Left ventricle myocardium inferior (tissue), 1 donor: ENCODE results near the gene ACOX3. TPM values are rescaled to one million over a fixed set of nuclear protein-coding genes. Genes with fewer than 3 reads are reported as not detected.

Experiments used
- DNase-seq: peaks from one replicate; pipeline ENCODE4 v3.0.0-alpha.2; 2020
- H3K27ac ChIP-seq: fragments of 200-600 bp; replicated peaks from 2 replicates; pipeline ENCODE4 v1.8.0; 2021
- H3K27me3 ChIP-seq: fragments of 200-600 bp; 2 replicates; pipeline ENCODE4 v1.8.0; 2021; ENCODE audit warnings: low read depth
- H3K36me3 ChIP-seq: fragments of 200-600 bp; 2 replicates; pipeline ENCODE4 v1.8.0; 2021
- H3K4me1 ChIP-seq: fragments of 200-600 bp; 2 replicates; pipeline ENCODE4 v1.8.0; 2021
- H3K4me3 ChIP-seq: fragments of 200-600 bp; 2 replicates; pipeline ENCODE4 v1.8.0; 2021; ENCODE audit warnings: mild to moderate bottlenecking, moderate library complexity
- H3K9me3 ChIP-seq: fragments of 200-600 bp; replicated peaks from 2 replicates; pipeline ENCODE4 v1.8.0; 2021
- intact Hi-C: fragments of 100-400 bp; cut with micrococcal nuclease; formaldehyde crosslinking; loops from one replicate; pipeline ENCODE4 v1.11.0; 2022
- total RNA-seq: library from RNA; stranded (reverse); fragmentation: NEBNext Ultra II Directional; extraction: Animal tissue kit (Norgen Biotek cat#: 25700); gene quantifications from one replicate; pipeline ENCODE4 v1.2.1, GENCODE V29; 2021
- TF ChIP-seq, protein P1 (sequence below): fragments of 200-600 bp; IDR thresholded peaks from 2 replicates; pipeline ENCODE4 v1.8.0; 2021; ENCODE audit warnings: antibody characterized with exemption, mild to moderate bottlenecking, borderline replicate concordance
- donor health status: DM: no; HTN: yes; CAD: no; lungs with severe emphysema.

Gene ACOX3
- total RNA-seq, 1 donor from 2014 or later, result 22.0 TPM

DNA sequence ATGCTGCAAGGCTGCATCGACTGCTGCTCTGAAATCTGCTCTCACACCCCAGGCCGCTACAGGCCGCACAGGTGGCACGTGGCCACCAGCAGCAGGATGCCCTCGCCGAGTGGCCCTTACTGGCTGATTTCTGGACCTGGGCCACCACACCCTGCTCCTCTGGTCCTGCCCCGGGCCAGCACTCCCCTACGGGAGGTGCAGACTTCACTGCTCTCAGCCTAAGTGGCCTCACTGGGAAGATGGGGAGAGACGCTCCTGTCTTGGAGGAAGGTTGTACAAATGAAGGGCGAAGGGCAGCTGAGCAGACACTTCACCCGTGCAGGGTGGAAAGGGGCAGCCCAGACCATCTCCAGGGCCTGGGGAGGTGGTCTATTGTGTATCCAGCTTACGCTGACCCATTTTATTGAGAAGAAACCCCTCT lies 72.5 kb downstream of the ACOX3 start:
- Histone ChIP-seq H3K4me3 (no peak overlapping the region), H3K36me3 (peaks cover 22% of the 10 kb centered on the region), H3K27me3 (no peaks in the 10 kb centered on the region), H3K4me1 (peaks cover 42% of the 10 kb centered on the region), H3K9me3 (peaks cover 7% of the 10 kb centered on the region), H3K27ac (no peak overlapping the region)
- TF ChIP-seq, protein P1, sequence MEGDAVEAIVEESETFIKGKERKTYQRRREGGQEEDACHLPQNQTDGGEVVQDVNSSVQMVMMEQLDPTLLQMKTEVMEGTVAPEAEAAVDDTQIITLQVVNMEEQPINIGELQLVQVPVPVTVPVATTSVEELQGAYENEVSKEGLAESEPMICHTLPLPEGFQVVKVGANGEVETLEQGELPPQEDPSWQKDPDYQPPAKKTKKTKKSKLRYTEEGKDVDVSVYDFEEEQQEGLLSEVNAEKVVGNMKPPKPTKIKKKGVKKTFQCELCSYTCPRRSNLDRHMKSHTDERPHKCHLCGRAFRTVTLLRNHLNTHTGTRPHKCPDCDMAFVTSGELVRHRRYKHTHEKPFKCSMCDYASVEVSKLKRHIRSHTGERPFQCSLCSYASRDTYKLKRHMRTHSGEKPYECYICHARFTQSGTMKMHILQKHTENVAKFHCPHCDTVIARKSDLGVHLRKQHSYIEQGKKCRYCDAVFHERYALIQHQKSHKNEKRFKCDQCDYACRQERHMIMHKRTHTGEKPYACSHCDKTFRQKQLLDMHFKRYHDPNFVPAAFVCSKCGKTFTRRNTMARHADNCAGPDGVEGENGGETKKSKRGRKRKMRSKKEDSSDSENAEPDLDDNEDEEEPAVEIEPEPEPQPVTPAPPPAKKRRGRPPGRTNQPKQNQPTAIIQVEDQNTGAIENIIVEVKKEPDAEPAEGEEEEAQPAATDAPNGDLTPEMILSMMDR, result no peak
- intact Hi-C loops, result no loop called here
- DNase-seq, result no peak

GRCh38 chr4:8366601-8367000 lies 73.9 kb downstream of the ACOX3 start:
- peaks cover 22% of the 10 kb centered on the region for H3K36me3 ChIP-seq
- intact Hi-C loops, result no loop called here
- H3K4me3 ChIP-seq, result no peak overlapping the region
- peaks cover 6% of the 10 kb centered on the region for H3K9me3 ChIP-seq
- TF ChIP-seq, protein P1, result no peak
- DNase-seq, result no peak
- no peak overlapping the region for H3K27ac ChIP-seq
- no peaks in the 10 kb centered on the region for H3K27me3 ChIP-seq
- H3K4me1 ChIP-seq, result peaks cover 36% of the 10 kb centered on the region

DNA sequence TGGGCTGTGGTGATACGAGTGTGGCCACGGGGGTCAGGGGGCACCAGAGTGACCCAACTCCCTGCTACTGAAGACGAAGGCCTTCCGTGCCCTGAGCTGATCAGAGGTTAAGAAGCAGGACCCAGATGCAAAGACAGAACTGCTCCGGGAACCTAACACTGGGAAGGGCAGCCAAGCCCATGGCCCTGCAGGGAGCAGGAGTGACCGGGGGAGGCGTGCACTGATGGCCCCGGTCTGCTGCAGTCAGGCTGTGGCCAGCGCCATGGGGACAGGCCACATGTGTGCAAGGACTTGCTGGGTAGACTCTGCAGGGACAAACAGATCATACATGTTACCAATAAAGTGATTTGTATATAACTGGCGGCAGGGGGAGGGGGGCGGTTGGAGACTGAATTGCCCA lies 74.6 kb downstream of the ACOX3 start:
- intact Hi-C loops, result no loop called here

GRCh38 chr4:8365353-8365752 lies 75.2 kb downstream of the ACOX3 start:
- Histone ChIP-seq H3K9me3 (no peaks in the 10 kb centered on the region), H3K4me1 (peaks cover 35% of the 10 kb centered on the region), H3K4me3 (no peak overlapping the region), H3K27me3 (no peaks in the 10 kb centered on the region), H3K27ac (peak overlapping the region; percentile 40), H3K36me3 (peaks cover 22% of the 10 kb centered on the region)
- intact Hi-C loops, result no loop called here
- TF ChIP-seq, protein P1, result no peak
- no peak for DNase-seq

More for the DNA sequence above, 74.6 kb downstream of the ACOX3 start:
- Histone ChIP-seq H3K27me3 (no peaks in the 10 kb centered on the region), H3K9me3 (no peaks in the 10 kb centered on the region), H3K4me3 (no peak overlapping the region), H3K27ac (no peak overlapping the region), H3K36me3 (peaks cover 22% of the 10 kb centered on the region), H3K4me1 (peaks cover 36% of the 10 kb centered on the region)
- TF ChIP-seq, protein P1, result no peak
- no peak for DNase-seq

GRCh38 chr4:8364848-8365350 lies 75.6 kb downstream of the ACOX3 start:
- H3K27ac ChIP-seq, result peak overlapping the region; percentile 40
- no peaks in the 10 kb centered on the region for H3K27me3 ChIP-seq
- intact Hi-C loops, result no loop called here
- no peak for DNase-seq
- H3K9me3 ChIP-seq, result no peaks in the 10 kb centered on the region
- H3K4me1 ChIP-seq, result peaks cover 30% of the 10 kb centered on the region
- H3K4me3 ChIP-seq, result no peak overlapping the region
- peaks cover 22% of the 10 kb centered on the region for H3K36me3 ChIP-seq
- TF ChIP-seq, protein P1, result no peak
